Measurements from ENCODE around the gene RXRA.

RXRA gene

GRCh38 chr9:134386951-134387831, 60.9 kb downstream of the RXRA start:
- no peak for DNase-seq

- DNase-seq: no peak
Measured at GRCh38 chr9:134388289-134388808, 62.1 kb downstream of the RXRA start.

GRCh38 chr9:134388976-134389375, 62.7 kb downstream of the RXRA start:
- DNase-seq: no peak

GRCh38 chr9:134389642-134390041, 63.4 kb downstream of the RXRA start:
- no peak for DNase-seq

- DNase-seq: peak; percentile 65
Measured at GRCh38 chr9:134390537-134390936, 64.3 kb downstream of the RXRA start.

- no peak for DNase-seq
Measured at GRCh38 chr9:134390947-134391318, 64.7 kb downstream of the RXRA start.

- peak; percentile 71 for DNase-seq
Measured at GRCh38 chr9:134391319-134392231, 65.3 kb downstream of the RXRA start.

GRCh38 chr9:134392900-134393299, 66.6 kb downstream of the RXRA start:
- no peak for DNase-seq

- no peak for DNase-seq
Measured at GRCh38 chr9:134393582-134394280, 67.5 kb downstream of the RXRA start.

- DNase-seq: no peak
Measured at GRCh38 chr9:134395002-134395517, 68.8 kb downstream of the RXRA start.

- DNase-seq: no peak
Measured at GRCh38 chr9:134395737-134396257, 69.5 kb downstream of the RXRA start.

- peak; percentile 47 for DNase-seq
Measured at GRCh38 chr9:134396258-134396742, 70.0 kb downstream of the RXRA start.

- peak; percentile 60 for DNase-seq
Measured at GRCh38 chr9:134396825-134397224, 70.6 kb downstream of the RXRA start.

GRCh38 chr9:134398756-134399155, 72.5 kb downstream of the RXRA start:
- DNase-seq: no peak

- DNase-seq: no peak
Measured at GRCh38 chr9:134399435-134400056, 73.3 kb downstream of the RXRA start.

GRCh38 chr9:134400283-134400682, 74.0 kb downstream of the RXRA start:
- DNase-seq: no peak

GRCh38 chr9:134401391-134401790, 75.1 kb downstream of the RXRA start:
- no peak for DNase-seq

GRCh38 chr9:134402182-134402581, 75.9 kb downstream of the RXRA start:
- DNase-seq: no peak

- no peak for DNase-seq
Measured at GRCh38 chr9:134403292-134403681, 77.0 kb downstream of the RXRA start.

GRCh38 chr9:134403682-134404301, 77.5 kb downstream of the RXRA start:
- DNase-seq: peak; percentile 37
